EL (cell line): ENCODE data around the gene FOXC2.

Experiments used
- DNase-seq: peaks from one replicate; pipeline ENCODE4 v3.0.0-alpha.2; 2016

FOXC2 gene

GRCh38 chr16:86558355-86559193 lies 8.1 kb upstream of the FOXC2 start:
- DNase-seq, result no peak

DNA sequence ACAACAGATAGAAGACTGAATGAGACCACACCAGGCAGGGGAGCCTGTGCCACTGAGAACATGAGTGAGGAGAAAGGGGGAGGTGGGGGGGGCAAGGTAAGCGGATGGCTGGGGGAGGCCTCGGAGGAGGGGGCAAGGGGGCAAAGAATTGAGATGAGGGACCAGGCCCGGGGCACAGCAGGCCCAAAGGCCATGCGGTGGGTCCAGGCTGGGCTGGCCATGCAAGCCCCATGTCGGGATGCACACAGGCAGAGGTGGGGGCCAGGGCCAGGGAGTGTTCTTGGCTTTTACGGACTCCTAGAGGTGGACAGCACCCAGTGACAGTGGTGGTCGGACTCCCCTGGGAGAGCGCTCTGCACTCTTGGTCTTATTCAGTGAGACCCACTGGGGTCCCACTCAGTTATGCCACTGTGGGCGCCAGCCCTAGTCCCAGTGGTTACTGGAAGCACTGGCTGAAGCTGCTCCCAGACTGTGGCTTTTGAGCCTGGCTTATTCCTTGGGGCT lies 6.8 kb upstream of the FOXC2 start:
- DNase-seq, result no peak

GRCh38 chr16:86562356-86562755 lies 4.3 kb upstream of the FOXC2 start:
- no peak for DNase-seq

DNA sequence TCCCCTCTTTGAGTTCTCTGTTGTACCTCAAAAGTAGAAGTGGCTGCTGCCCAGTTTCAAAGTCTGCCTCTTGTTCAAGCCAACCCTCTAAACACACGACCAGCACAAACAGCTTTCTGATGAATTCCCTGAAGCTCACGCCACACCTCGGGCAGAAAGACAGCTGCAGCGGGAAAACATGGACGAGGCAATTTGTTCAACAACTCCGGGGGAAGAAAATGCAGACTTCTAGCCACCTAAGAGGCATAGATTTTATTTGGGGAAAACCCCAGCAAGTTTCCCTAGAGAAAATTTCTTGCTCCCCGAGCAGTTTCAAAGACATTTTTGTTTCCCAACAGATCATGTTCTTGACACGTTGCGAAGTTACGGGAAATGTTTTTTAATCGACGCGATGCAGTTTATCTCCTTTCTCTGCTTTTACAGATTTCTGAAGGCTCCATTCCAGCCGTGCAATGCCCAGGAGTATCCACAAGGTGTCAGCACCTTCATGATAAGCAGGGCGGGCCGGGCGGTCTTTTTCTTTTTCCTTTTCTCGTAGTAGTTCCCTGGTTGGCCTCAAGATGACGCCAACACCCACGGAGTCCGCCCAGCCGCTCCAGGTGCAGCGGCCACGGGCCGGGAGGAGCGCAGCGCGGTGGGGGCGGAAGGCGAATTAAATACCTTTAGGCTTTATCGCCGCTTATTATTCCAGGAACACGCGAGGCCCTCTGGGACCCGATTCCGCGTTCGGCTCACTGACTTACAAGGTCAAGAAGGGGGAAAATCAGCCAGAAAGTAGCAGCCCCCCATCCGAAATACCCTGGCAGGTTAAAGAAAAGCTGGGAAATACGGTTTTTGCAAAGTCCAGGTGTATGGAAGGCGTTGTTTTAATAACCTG lies 2.9 kb upstream of the FOXC2 start:
- peak; percentile 89 for DNase-seq

GRCh38 chr16:86565181-86565631 lies 1.4 kb upstream of the FOXC2 start:
- DNase-seq, result no peak

GRCh38 chr16:86565644-86566511 lies 751 bp upstream of the FOXC2 start:
- peak; percentile 35 for DNase-seq

- DNase-seq, result peak; percentile 66
Measured at GRCh38 chr16:86566966-86567700, 504 bp downstream of the FOXC2 start.

- DNase-seq, result peak; percentile 59
Measured at GRCh38 chr16:86567701-86568581, 1.3 kb downstream of the FOXC2 start.

DNA sequence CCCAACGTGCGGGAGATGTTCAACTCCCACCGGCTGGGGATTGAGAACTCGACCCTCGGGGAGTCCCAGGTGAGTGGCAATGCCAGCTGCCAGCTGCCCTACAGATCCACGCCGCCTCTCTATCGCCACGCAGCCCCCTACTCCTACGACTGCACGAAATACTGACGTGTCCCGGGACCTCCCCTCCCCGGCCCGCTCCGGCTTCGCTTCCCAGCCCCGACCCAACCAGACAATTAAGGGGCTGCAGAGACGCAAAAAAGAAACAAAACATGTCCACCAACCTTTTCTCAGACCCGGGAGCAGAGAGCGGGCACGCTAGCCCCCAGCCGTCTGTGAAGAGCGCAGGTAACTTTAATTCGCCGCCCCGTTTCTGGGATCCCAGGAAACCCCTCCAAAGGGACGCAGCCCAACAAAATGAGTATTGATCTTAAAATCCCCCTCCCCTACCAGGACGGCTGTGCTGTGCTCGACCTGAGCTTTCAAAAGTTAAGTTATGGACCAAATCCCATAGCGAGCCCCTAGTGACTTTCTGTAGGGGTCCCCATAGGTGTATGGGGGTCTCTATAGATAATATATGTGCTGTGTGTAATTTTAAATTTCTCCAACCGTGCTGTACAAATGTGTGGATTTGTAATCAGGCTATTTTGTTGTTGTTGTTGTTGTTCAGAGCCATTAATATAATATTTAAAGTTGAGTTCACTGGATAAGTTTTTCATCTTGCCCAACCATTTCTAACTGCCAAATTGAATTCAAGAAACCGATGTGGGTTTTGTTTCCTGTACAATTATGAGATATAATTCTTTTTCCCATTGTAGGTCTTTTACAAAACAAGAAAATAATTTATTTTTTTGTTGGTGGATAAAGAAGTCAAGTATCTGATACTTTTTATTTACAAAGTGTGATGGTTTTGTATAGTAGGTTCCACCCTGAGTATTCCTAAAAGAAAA lies 2.3 kb downstream of the FOXC2 start:
- DNase-seq, result no peak

GRCh38 chr16:86569701-86570447 lies 3.2 kb downstream of the FOXC2 start:
- DNase-seq, result no peak

DNA sequence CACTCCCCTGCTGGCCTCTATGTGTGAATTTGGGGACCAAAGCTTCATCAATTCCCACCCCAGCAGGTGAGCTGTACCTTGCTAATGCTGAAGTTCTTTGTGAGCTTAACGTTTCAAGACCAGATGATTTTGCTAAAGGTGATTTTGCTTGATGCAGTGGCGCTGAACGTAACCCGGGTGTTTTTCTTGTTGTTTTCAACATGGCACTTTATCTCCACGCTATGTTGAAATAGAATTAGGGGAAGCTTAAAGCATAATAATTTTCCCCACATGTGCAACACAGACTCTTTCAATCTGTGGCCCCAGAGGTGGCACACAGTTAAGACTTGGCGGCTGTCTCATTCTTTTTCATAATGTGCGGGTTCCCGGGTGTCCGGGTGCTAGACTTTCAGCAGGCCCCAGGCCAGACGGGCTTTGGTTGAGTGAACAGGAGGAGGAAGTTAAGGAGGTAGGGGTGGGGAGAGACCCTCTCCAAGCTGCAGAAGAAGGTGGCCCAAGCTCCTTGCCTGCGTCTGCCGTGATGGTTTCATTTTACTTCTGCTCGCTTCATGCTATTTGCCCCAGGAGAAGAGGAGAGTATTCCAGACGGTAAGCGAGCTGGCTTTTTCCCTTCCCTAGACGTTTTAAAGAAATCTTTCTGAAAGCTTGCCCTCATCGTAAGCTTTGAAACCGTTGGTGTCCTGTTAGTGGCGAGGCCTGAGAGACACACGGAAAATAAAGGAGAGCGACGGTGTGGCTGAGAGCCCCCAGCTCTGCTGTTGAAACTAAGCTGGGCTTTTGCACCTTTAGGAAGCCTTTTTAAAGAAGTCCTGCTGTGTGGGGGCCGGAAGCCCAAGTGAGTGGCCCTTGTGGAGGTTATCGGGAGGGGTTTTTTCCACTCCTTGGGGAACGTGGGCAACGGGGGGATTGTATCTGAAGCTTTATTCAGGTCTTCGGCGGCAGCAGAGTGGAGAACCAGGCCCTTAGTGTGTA lies 4.2 kb downstream of the FOXC2 start:
- DNase-seq, result peak; percentile 30

GRCh38 chr16:86571530-86571915 lies 4.9 kb downstream of the FOXC2 start:
- DNase-seq, result no peak

- DNase-seq, result peak; percentile 54
Measured at GRCh38 chr16:86572041-86572521, 5.5 kb downstream of the FOXC2 start.

GRCh38 chr16:86572606-86573005 lies 6.0 kb downstream of the FOXC2 start:
- DNase-seq, result no peak

DNA sequence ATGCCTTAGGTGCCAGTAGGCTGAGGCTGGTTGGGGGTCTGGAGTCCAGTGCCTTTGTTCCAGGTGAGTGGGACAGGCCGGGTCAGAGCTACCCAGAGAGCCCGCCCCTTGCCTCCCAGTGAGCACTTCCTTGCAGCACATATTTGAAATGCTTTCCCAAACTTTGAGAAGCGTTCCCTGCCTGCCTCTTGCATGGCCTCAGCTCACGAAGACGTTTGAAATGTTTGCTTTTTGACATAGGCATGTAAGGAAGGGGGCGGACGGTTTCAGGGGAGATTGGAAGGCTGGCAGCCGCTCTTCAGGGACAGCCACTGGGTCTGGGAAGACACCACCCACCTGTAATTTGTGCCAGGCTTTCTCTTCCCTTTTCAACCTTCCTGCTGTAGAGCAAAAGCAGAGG lies 6.6 kb downstream of the FOXC2 start:
- DNase-seq, result peak; percentile 78

DNA sequence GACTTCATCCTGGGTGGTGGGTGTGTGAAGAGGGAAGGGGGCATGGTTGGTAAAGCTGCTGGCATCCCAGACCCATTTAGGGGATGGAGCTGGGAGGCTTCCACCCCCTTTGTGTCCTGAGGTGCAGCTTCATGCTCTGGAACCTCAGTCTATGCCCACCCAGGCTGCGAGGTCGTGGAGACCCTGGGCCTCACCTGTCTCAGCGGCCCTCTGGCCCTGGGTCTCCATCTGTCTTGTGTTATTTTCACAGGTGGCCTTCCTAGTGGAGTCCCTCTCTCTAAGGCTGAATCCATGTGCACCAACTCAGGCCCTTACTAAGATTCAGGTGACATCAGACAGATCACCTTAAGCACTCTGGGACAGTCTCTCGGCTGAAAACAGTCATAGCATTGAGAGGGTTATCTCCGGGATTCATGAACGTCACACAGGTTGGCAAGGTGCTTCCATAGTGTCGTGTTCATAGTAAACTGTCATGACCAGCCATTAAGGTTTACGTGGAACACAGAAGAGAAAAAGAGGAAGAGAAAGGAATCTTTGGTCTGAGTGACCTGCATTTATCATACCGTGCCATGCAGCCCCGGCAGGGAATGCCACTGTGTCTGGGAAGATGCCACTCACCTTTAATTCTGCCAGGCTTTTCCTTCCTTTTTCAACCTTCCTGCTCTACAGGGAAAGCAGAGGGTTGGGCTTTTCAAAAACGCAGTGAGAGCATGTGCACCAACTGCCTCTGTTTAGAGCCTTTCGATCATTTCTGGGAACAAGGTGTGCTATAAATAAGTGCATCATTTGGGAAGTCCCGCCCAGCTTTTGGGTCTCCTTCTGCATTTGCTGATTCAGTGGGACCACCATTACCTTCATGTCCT lies 7.2 kb downstream of the FOXC2 start:
- DNase-seq, result no peak
